Duodenal mucosa (tissue), 2 donors: ENCODE data around the gene BNIP3.

Experiments
- H3K27ac ChIP-seq: one replicate; pipeline ENCODE4 v1.7.0; 2013; ENCODE audit warnings: low read depth, low read length
- H3K27me3 ChIP-seq, 2 donors: one replicate each; pipeline ENCODE4 v1.7.0; 2013; ENCODE audit warnings: low read length in 2 of 2, control low read depth in 1 of 2; ENCODE audit not compliant: insufficient read depth in 2 of 2, control insufficient read depth in 1 of 2
- H3K36me3 ChIP-seq, 2 donors: one replicate each; pipeline ENCODE4 v1.7.0; 2013; ENCODE audit warnings: low read length in 2 of 2, control low read depth in 1 of 2; ENCODE audit not compliant: insufficient read depth in 2 of 2, control insufficient read depth in 1 of 2
- H3K4me1 ChIP-seq, 2 donors: one replicate each; pipeline ENCODE4 v1.7.0; 2013; ENCODE audit warnings: low read length in 2 of 2, control low read depth in 1 of 2; ENCODE audit not compliant: insufficient read depth in 2 of 2, control insufficient read depth in 1 of 2
- H3K4me3 ChIP-seq, 2 donors: one replicate each; pipeline ENCODE4 v1.7.0; 2013; ENCODE audit warnings: low read length in 2 of 2, low read depth in 1 of 2
- H3K9ac ChIP-seq, 2 donors: one replicate each; pipeline ENCODE4 v1.7.0; 2013; ENCODE audit warnings: low read length in 2 of 2, low read depth in 1 of 2
- H3K9me3 ChIP-seq, 2 donors: one replicate each; pipeline ENCODE4 v1.7.0; 2013; ENCODE audit warnings: low read length in 2 of 2, control low read depth in 1 of 2; ENCODE audit not compliant: control insufficient read depth in 1 of 2

BNIP3 gene

GRCh38 chr10:132003282-132003924 is 21.7 kb upstream of the BNIP3 start:
- Histone ChIP-seq H3K27me3 (no peaks in the 10 kb centered on the region), H3K9me3 (peaks cover 0 to 3% of the 10 kb centered on the region in 2 donors), H3K9ac (no peak overlapping the region), H3K36me3 (no peaks in the 10 kb centered on the region), H3K4me3 (no peak overlapping the region), H3K27ac (no peak overlapping the region), H3K4me1 (no peaks in the 10 kb centered on the region)

- Histone ChIP-seq H3K9ac (no peak overlapping the region), H3K4me1 (no peaks in the 10 kb centered on the region), H3K27ac (no peak overlapping the region), H3K36me3 (no peaks in the 10 kb centered on the region), H3K9me3 (peaks cover 0 to 3% of the 10 kb centered on the region in 2 donors), H3K4me3 (no peak overlapping the region), H3K27me3 (no peaks in the 10 kb centered on the region)
Measured at GRCh38 chr10:132002004-132002403, 20.3 kb upstream of the BNIP3 start.

- H3K36me3 ChIP-seq = no peaks in the 10 kb centered on the region
- no peak overlapping the region for H3K9ac ChIP-seq
- H3K27me3 ChIP-seq = no peaks in the 10 kb centered on the region
- H3K4me1 ChIP-seq = no peaks in the 10 kb centered on the region
- peaks cover 0 to 3% of the 10 kb centered on the region in 2 donors for H3K9me3 ChIP-seq
- no peak overlapping the region for H3K27ac ChIP-seq
- peak overlapping the region in 1 of 2 donors; percentile 34 for H3K4me3 ChIP-seq
Measured at GRCh38 chr10:132001238-132001972, 19.7 kb upstream of the BNIP3 start.

- Histone ChIP-seq H3K9me3 (no peaks in the 10 kb centered on the region), H3K27ac (no peak overlapping the region), H3K9ac (no peak overlapping the region), H3K36me3 (no peaks in the 10 kb centered on the region), H3K4me3 (no peak overlapping the region), H3K27me3 (no peaks in the 10 kb centered on the region), H3K4me1 (no peaks in the 10 kb centered on the region)
Measured at GRCh38 chr10:131998845-131999681, 17.3 kb upstream of the BNIP3 start.

GRCh38 chr10:131998050-131998844 is 16.5 kb upstream of the BNIP3 start:
- Histone ChIP-seq H3K27ac (no peak overlapping the region), H3K4me1 (no peaks in the 10 kb centered on the region), H3K9me3 (no peaks in the 10 kb centered on the region), H3K9ac (no peak overlapping the region), H3K36me3 (no peaks in the 10 kb centered on the region), H3K4me3 (no peak overlapping the region), H3K27me3 (no peaks in the 10 kb centered on the region)

- Histone ChIP-seq H3K9me3 (no peaks in the 10 kb centered on the region), H3K36me3 (no peaks in the 10 kb centered on the region), H3K27me3 (no peaks in the 10 kb centered on the region), H3K9ac (no peak overlapping the region), H3K27ac (no peak overlapping the region), H3K4me3 (no peak overlapping the region), H3K4me1 (no peaks in the 10 kb centered on the region)
Measured at GRCh38 chr10:131997366-131998049, 15.8 kb upstream of the BNIP3 start.

- Histone ChIP-seq H3K9ac (no peak overlapping the region), H3K4me3 (no peak overlapping the region)
Measured at GRCh38 chr10:131996466-131997365, 15.0 kb upstream of the BNIP3 start.

GRCh38 chr10:131994435-131994834 is 12.7 kb upstream of the BNIP3 start:
- Histone ChIP-seq H3K4me3 (no peak overlapping the region), H3K9me3 (no peaks in the 10 kb centered on the region), H3K27me3 (no peaks in the 10 kb centered on the region), H3K36me3 (no peaks in the 10 kb centered on the region), H3K9ac (no peak overlapping the region), H3K27ac (no peak overlapping the region), H3K4me1 (no peaks in the 10 kb centered on the region)

More at GRCh38 chr10:131996466-131997365, 15.0 kb upstream of the BNIP3 start:
- Histone ChIP-seq H3K4me1 (no peaks in the 10 kb centered on the region), H3K27me3 (no peaks in the 10 kb centered on the region), H3K27ac (no peak overlapping the region), H3K9me3 (no peaks in the 10 kb centered on the region), H3K36me3 (no peaks in the 10 kb centered on the region)

GRCh38 chr10:131993275-131993674 is 11.6 kb upstream of the BNIP3 start:
- Histone ChIP-seq H3K36me3 (no peaks in the 10 kb centered on the region), H3K27ac (no peak overlapping the region), H3K4me1 (no peaks in the 10 kb centered on the region), H3K27me3 (no peaks in the 10 kb centered on the region), H3K9me3 (no peaks in the 10 kb centered on the region), H3K9ac (no peak overlapping the region), H3K4me3 (no peak overlapping the region)
